OCI-LY3 (cell line): ENCODE data around the gene ZC3H12C.

ENCODE experiments used
- CTCF ChIP-seq: fragments of 200-600, 300-600 bp; sonication (generic); IDR thresholded peaks from 2 replicates; pipeline ENCODE4 v1.5.1; 2014; ENCODE audit warnings: antibody characterized with exemption, low read length, low read depth
- EZH2phosphoT487 ChIP-seq: fragments of 200-600 bp; shearing (Covaris generic); IDR thresholded peaks from 2 replicates; pipeline ENCODE4 v1.6.1; 2018; ENCODE audit warnings: antibody characterized with exemption, mixed run types, low read depth

GRCh38 chr11:110168033-110168803 is 75.0 kb downstream of the ZC3H12C start:
- TF ChIP-seq CTCF (no peak), EZH2phosphoT487 (no peak)
